Coronary artery (tissue), 2 donors: Measurements from ENCODE around the gene ABHD10.

Experiments used
- DNase-seq: peaks from one replicate; pipeline ENCODE4 v3.0.0-alpha.2; 2017; ENCODE audit warnings: low spot score
- H3K27ac ChIP-seq, 2 donors: fragments of 200-600 bp; sonication (generic); one replicate each; pipeline ENCODE4 v1.5.1; 2016 to 2019
- H3K4me3 ChIP-seq: fragments of 200-600 bp; sonication (generic); 2 replicates; pipeline ENCODE4 v1.5.1; 2016; ENCODE audit warnings: mild to moderate bottlenecking, moderate library complexity
- TF ChIP-seq, protein P1 (sequence below): fragments of 200-600 bp; sonication (generic); IDR thresholded peaks from one replicate; pipeline ENCODE4 v1.5.1; 2019; ENCODE audit warnings: antibody characterized with exemption

Gene ABHD10

GRCh38 chr3:111978583-111979433, at the start of gene ABHD10:
Gene ABHD10 (plus strand): TSS chr3:111979026. CDS start chr3:111979062, 36 bp downstream.
- peak; percentile 95 for DNase-seq
- Histone ChIP-seq H3K27ac (peak within 1 kb of the TSS; percentile 72 to 89), H3K4me3 (peak within 1 kb of the TSS; percentile 93)
- TF ChIP-seq, protein P1, sequence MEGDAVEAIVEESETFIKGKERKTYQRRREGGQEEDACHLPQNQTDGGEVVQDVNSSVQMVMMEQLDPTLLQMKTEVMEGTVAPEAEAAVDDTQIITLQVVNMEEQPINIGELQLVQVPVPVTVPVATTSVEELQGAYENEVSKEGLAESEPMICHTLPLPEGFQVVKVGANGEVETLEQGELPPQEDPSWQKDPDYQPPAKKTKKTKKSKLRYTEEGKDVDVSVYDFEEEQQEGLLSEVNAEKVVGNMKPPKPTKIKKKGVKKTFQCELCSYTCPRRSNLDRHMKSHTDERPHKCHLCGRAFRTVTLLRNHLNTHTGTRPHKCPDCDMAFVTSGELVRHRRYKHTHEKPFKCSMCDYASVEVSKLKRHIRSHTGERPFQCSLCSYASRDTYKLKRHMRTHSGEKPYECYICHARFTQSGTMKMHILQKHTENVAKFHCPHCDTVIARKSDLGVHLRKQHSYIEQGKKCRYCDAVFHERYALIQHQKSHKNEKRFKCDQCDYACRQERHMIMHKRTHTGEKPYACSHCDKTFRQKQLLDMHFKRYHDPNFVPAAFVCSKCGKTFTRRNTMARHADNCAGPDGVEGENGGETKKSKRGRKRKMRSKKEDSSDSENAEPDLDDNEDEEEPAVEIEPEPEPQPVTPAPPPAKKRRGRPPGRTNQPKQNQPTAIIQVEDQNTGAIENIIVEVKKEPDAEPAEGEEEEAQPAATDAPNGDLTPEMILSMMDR, result no peak

GRCh38 chr3:111929484-111929883, 49.3 kb upstream of the ABHD10 start:
- no peak for DNase-seq
- Histone ChIP-seq H3K27ac (no peak overlapping the region), H3K4me3 (no peak overlapping the region)
- TF ChIP-seq, protein P1, result no peak

GRCh38 chr3:111932946-111933345, 45.9 kb upstream of the ABHD10 start:
- Histone ChIP-seq H3K27ac (no peak overlapping the region), H3K4me3 (no peak overlapping the region)
- no peak for DNase-seq
- TF ChIP-seq, protein P1, result no peak

DNA sequence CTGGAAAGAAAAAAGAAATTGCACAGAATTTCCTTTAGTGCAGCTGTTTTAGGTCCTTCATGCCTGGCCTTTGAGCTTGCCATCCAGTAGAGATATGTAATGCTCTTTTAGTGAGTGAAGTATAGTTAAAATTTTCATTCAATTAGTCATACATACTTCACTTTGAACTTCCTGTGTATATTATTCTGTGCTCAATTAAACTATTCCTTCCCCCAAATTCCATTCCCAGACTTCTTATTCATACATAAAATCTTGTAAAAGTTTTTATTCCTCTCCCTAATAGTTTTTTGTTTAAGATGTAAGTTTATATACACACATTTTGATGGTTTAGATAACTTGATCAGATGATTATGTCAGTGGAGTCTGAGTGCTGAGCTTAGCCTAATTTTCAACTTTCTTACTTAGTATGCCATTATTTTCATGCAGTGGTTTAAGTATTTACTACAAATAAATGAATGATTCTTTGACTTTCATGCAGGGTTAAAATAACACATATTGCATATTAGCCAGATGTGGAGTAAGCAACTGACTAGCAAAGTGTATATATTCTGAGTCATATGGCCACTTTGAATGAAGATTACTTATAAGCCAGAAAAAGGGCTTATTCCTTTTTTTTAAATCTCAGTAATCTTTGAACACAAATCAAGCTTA, 42.5 kb upstream of the ABHD10 start:
- no peak for DNase-seq

DNA sequence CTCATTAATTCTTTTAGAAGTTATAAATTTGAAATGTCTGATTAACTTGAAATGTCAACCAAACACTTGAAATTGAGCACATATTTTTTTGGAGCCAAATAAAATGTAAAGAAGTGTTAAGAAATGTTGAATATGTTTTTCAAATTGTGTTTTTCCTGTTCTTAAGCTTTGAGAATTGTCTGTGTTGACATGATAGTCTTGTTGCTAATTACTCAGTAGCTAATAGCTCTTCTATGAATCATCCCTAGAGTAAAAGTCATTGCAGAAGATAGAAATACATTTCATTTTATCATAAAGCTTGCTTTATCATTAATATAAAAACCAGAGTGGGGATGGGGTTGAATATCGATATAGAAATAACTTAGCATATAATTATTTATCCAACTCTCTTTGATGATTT, 41.9 kb upstream of the ABHD10 start:
- TF ChIP-seq, protein P1, result no peak
- DNase-seq, result no peak
- Histone ChIP-seq H3K27ac (no peak overlapping the region), H3K4me3 (no peak overlapping the region)

More for the DNA sequence above, 42.5 kb upstream of the ABHD10 start:
- Histone ChIP-seq H3K27ac (no peak overlapping the region), H3K4me3 (no peak overlapping the region)
- TF ChIP-seq, protein P1, result no peak

DNA sequence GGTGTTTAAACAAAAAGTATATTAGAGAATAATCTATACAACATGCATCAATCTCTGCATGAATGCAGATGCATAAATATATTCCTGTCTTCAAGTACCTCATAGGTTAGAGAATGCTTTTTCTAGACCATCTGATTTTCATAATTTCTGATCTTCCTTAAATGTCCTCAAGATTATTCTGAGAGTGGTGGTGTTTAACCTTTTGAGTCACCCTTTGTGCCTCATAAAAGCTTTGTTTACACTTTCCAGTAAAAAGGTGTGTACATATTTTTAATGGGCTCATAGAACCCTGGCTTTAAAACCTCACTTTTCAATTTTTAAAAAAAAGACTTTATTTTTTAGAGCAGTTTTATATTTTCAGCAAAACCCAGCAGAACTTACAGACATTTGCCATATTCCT, 41.0 kb upstream of the ABHD10 start:
- Histone ChIP-seq H3K4me3 (no peak overlapping the region), H3K27ac (no peak overlapping the region)
- TF ChIP-seq, protein P1, result no peak
- no peak for DNase-seq
